CD4-positive, alpha-beta T cell (primary cell): Measurements from ENCODE around the gene BSCL2. TPM values are rescaled to one million over a fixed set of nuclear protein-coding genes. Genes with fewer than 3 reads are reported as not detected.

Experiments
- ATAC-seq: fragments of 200-7000 bp; cut with Tn5 transposase; one replicate; pipeline ENCODE4 v1.10.0; 2022; ENCODE audit warnings: mild to moderate bottlenecking; ENCODE audit not compliant: poor library complexity
- CTCF ChIA-PET: fragments of 350-600 bp; sonication (Branson Sonifier 250); formaldehyde crosslinking; loops from one replicate; lab custom pipeline; 2021; ENCODE audit warnings: antibody characterized with exemption, inconsistent platforms; lab: Charles Lee
- POLR2A ChIA-PET: fragments of 350-600 bp; sonication (Branson Sonifier 250); formaldehyde crosslinking; loops from one replicate; lab custom pipeline; 2021; ENCODE audit warnings: antibody characterized with exemption, inconsistent platforms; lab: Charles Lee
- DNase-seq, 14 experiments: peaks; one replicate each; pipeline ENCODE4 v3.0.0-alpha.2; 2013 to 2020; ENCODE audit warnings: mixed read lengths in 2 of 14
- H3K27ac ChIP-seq, 2 donors: one replicate each; pipeline versions ENCODE4 v1.5.1 to v1.7.0; 2013; ENCODE audit warnings: low read length in 2 of 2, low read depth in 1 of 2, mild to moderate bottlenecking in 1 of 2
- H3K27me3 ChIP-seq, 2 experiments: 1 replicate in 1 of 2; 2 replicates in 1 of 2; pipeline versions ENCODE4 v1.6.1 to v1.7.0; 2013; ENCODE audit warnings: low read length in 2 of 2, control low read depth in 1 of 2, mild to moderate bottlenecking in 1 of 2, moderate library complexity in 1 of 2; ENCODE audit not compliant: insufficient read depth in 2 of 2, control insufficient read depth in 1 of 2
- H3K36me3 ChIP-seq: one replicate; pipeline ENCODE4 v1.6.1; 2013; ENCODE audit warnings: low read length, control low read depth; ENCODE audit not compliant: insufficient read depth
- H3K4me1 ChIP-seq: one replicate; pipeline ENCODE4 v1.6.1; 2013; ENCODE audit warnings: low read length, control low read depth; ENCODE audit not compliant: insufficient read depth
- H3K4me3 ChIP-seq: one replicate; pipeline ENCODE4 v1.5.1; 2013; ENCODE audit warnings: mild to moderate bottlenecking, low read length, moderate library complexity
- H3K9me3 ChIP-seq, 2 experiments: 1 replicate in 1 of 2; 2 replicates in 1 of 2; pipeline versions ENCODE4 v1.6.1 to v1.7.0; 2013; ENCODE audit warnings: low read length in 2 of 2, mild to moderate bottlenecking in 2 of 2, control low read depth in 1 of 2, moderate library complexity in 1 of 2; ENCODE audit not compliant: control insufficient read depth in 1 of 2, insufficient read depth in 1 of 2
- H3K27ac Mint-ChIP-seq: one replicate; pipeline ENCODE4 v1.8.0; 2020; ENCODE audit warnings: mixed read lengths
- H3K27me3 Mint-ChIP-seq: one replicate; pipeline ENCODE4 v1.8.0; 2021; ENCODE audit warnings: mixed read lengths
- H3K36me3 Mint-ChIP-seq: one replicate; pipeline ENCODE4 v1.8.0; 2021; ENCODE audit warnings: low read depth, mixed read lengths
- H3K4me1 Mint-ChIP-seq: one replicate; pipeline ENCODE4 v1.8.0; 2021; ENCODE audit warnings: low read depth, mixed read lengths
- H3K4me3 Mint-ChIP-seq: one replicate; pipeline ENCODE4 v1.8.0; 2020; ENCODE audit warnings: mild to moderate bottlenecking, mixed read lengths
- H3K9me3 Mint-ChIP-seq: one replicate; pipeline ENCODE4 v1.8.0; 2020; ENCODE audit warnings: mixed read lengths
- CTCF ChIP-seq: fragments of 200-600 bp; IDR thresholded peaks from one replicate; pipeline ENCODE4 v1.8.0; 2022; ENCODE audit warnings: antibody characterized with exemption, mild to moderate bottlenecking
- intact Hi-C, 2 experiments: fragments of 100-400 bp; cut with DNase I in 1 of 2; cut with micrococcal nuclease in 1 of 2; formaldehyde crosslinking; loops; one replicate each; pipeline versions ENCODE4 v1.15.1 to v1.9.0; 2023 to 2025; cut with DNase I, micrococcal nuclease
- total RNA-seq, 174 experiments: library from RNA in 2 of 174; stranded (reverse) in 2 of 174; gene quantifications; one replicate each; pipeline ENCODE4 v1.2.3 and lab custom pipeline; 2021 to 2026

BSCL2 gene
- total RNA-seq, 2 experiments from 2014 or later: 17.1 to 20.0 TPM

- H3K27ac Mint-ChIP-seq: peak overlapping the region; percentile 98
- no peak for DNase-seq
- no peaks in the 10 kb centered on the region for H3K9me3 Mint-ChIP-seq
- no peaks in the 10 kb centered on the region for H3K9me3 ChIP-seq
- peaks cover 93% of the 10 kb centered on the region for H3K36me3 Mint-ChIP-seq
- ATAC-seq: no peak
- CTCF ChIA-PET: interaction anchor here (8.3 kb wide), 1 partner anchor 63 kb away, joined by 44 read pairs; the partner anchor contains the start of gene TMEM179B
- H3K4me1 ChIP-seq: peaks cover 31% of the 10 kb centered on the region
- peaks cover 81% of the 10 kb centered on the region for H3K4me1 Mint-ChIP-seq
- peak overlapping the region; percentile 65 for H3K4me3 ChIP-seq
- H3K4me3 Mint-ChIP-seq: peak overlapping the region; percentile 84
- H3K27me3 Mint-ChIP-seq: no peaks in the 10 kb centered on the region
- POLR2A ChIA-PET: interaction anchor here (0.5 to 6.7 kb wide), 9 partner anchors 15 to 132 kb away, joined by 3 to 73 read pairs (median 7); partner anchors contain the start of genes POLR2G, TMEM179B and ZBTB3
- H3K27ac ChIP-seq: no peak overlapping the region
- no peak for TF ChIP-seq CTCF
- H3K27me3 ChIP-seq: no peaks in the 10 kb centered on the region
- peaks cover 55% of the 10 kb centered on the region for H3K36me3 ChIP-seq
- intact Hi-C loops: loop anchor here in 1 of 2 experiments (1.0 kb wide), 1 partner anchor 11 kb away; no protein-coding TSS in a partner anchor
Observed at GRCh38 chr11:62724171-62724570, 16.9 kb upstream of the BSCL2 start.

- Histone ChIP-seq H3K36me3 (peaks cover 77% of the 10 kb centered on the region), H3K9me3 (no peaks in the 10 kb centered on the region), H3K27me3 (no peaks in the 10 kb centered on the region), H3K4me1 (peaks cover 35% of the 10 kb centered on the region), H3K27ac (no peak overlapping the region), H3K4me3 (no peak overlapping the region)
- H3K4me1 Mint-ChIP-seq: peaks cover 80% of the 10 kb centered on the region
- peak overlapping the region; percentile 30 for H3K27ac Mint-ChIP-seq
- no peaks in the 10 kb centered on the region for H3K9me3 Mint-ChIP-seq
- H3K27me3 Mint-ChIP-seq: no peaks in the 10 kb centered on the region
- ATAC-seq (no peak), DNase-seq (no peak)
- POLR2A ChIA-PET: no interaction called here
- intact Hi-C loops: no loop called here
- CTCF ChIA-PET: no interaction called here
- no peak for TF ChIP-seq CTCF
- peaks cover 93% of the 10 kb centered on the region for H3K36me3 Mint-ChIP-seq
- H3K4me3 Mint-ChIP-seq: no peak overlapping the region
Observed at GRCh38 chr11:62721994-62722393, 14.8 kb upstream of the BSCL2 start.

GRCh38 chr11:62719302-62719978, 12.2 kb upstream of the BSCL2 start:
- Histone ChIP-seq H3K4me3 (no peak overlapping the region), H3K27ac (no peak overlapping the region), H3K9me3 (no peaks in the 10 kb centered on the region), H3K4me1 (peaks cover 28% of the 10 kb centered on the region), H3K36me3 (peaks cover 99% of the 10 kb centered on the region), H3K27me3 (no peaks in the 10 kb centered on the region)
- Mint-ChIP-seq H3K36me3 (peaks cover 100% of the 10 kb centered on the region), H3K27ac (no peak overlapping the region), H3K27me3 (no peaks in the 10 kb centered on the region), H3K4me1 (peaks cover 74% of the 10 kb centered on the region), H3K9me3 (no peaks in the 10 kb centered on the region), H3K4me3 (peak overlapping the region; percentile 8)
- DNase-seq (no peak), ATAC-seq (no peak)
- ChIA-PET POLR2A (interaction anchor here (0.7 to 1.3 kb wide), 2 partner anchors 8 to 52 kb away, joined by 3 read pairs; partner anchors contain the start of genes HNRNPUL2 and TAF6L), CTCF (no interaction called here)
- no peak for TF ChIP-seq CTCF
- intact Hi-C loops: no loop called here
